Hindlimb muscle (tissue), 1 donor: ENCODE measurements around the gene FRAS1. TPM values are rescaled to one million over a fixed set of nuclear protein-coding genes. Genes with fewer than 3 reads are reported as not detected.
"Not testable (repeated sequence)": the region's sequence is repeated elsewhere in the genome, so short reads cannot be mapped to it uniquely, and the experiment has no call there.

Experiments used
- DNase-seq: peaks from one replicate; pipeline ENCODE4 v3.0.0-alpha.2; 2013
- polyA plus RNA-seq: library from polyadenylated mRNA; unstranded; fragments of 120-200 nt; gene quantifications from one replicate; pipeline ENCODE4 v1.2.1, GENCODE V29; 2013; ENCODE audit not compliant: insufficient read length

The FRAS1 gene
- polyA plus RNA-seq, 1 donor = 4.6 TPM

- DNase-seq = not testable (repeated sequence)
Observed at GRCh38 chr4:78328591-78328990, 271.5 kb downstream of the FRAS1 start.

- DNase-seq = no peak
Observed at GRCh38 chr4:78331186-78331585, 274.1 kb downstream of the FRAS1 start.

GRCh38 chr4:78331965-78332364, 274.8 kb downstream of the FRAS1 start:
- DNase-seq = no peak

- no peak for DNase-seq
Observed at GRCh38 chr4:78332976-78333375, 275.9 kb downstream of the FRAS1 start.

- DNase-seq = no peak
Observed at GRCh38 chr4:78336093-78336943, 279.2 kb downstream of the FRAS1 start.

GRCh38 chr4:78337244-78338020, 280.3 kb downstream of the FRAS1 start:
- DNase-seq = no peak

GRCh38 chr4:78342125-78342524, 285.0 kb downstream of the FRAS1 start:
- DNase-seq = no peak

- no peak for DNase-seq
Observed at GRCh38 chr4:78343682-78344081, 286.6 kb downstream of the FRAS1 start.

GRCh38 chr4:78345237-78345636, 288.1 kb downstream of the FRAS1 start:
- no peak for DNase-seq

- DNase-seq = no peak
Observed at GRCh38 chr4:78346222-78346621, 289.1 kb downstream of the FRAS1 start.

GRCh38 chr4:78347527-78347926, 290.4 kb downstream of the FRAS1 start:
- DNase-seq = no peak

- DNase-seq = no peak
Observed at GRCh38 chr4:78353921-78354320, 296.8 kb downstream of the FRAS1 start.

- DNase-seq = no peak
Observed at GRCh38 chr4:78354782-78355181, 297.7 kb downstream of the FRAS1 start.

- DNase-seq = no peak
Observed at GRCh38 chr4:78355306-78355705, 298.2 kb downstream of the FRAS1 start.

GRCh38 chr4:78356251-78356786, 299.2 kb downstream of the FRAS1 start:
- DNase-seq = no peak

GRCh38 chr4:78357122-78357521, 300.0 kb downstream of the FRAS1 start:
- no peak for DNase-seq

GRCh38 chr4:78360466-78360865, 303.3 kb downstream of the FRAS1 start:
- DNase-seq = no peak

- DNase-seq = no peak
Observed at GRCh38 chr4:78361621-78362120, 304.5 kb downstream of the FRAS1 start.

GRCh38 chr4:78362310-78362709, 305.2 kb downstream of the FRAS1 start:
- no peak for DNase-seq

- DNase-seq = no peak
Observed at GRCh38 chr4:78363031-78363570, 306.0 kb downstream of the FRAS1 start.

GRCh38 chr4:78369679-78370078, 312.6 kb downstream of the FRAS1 start:
- DNase-seq = no peak

GRCh38 chr4:78370631-78371372, 313.7 kb downstream of the FRAS1 start:
- DNase-seq = no peak
